ENCODE results near the gene EFNA5.

EFNA5 gene

GRCh38 chr5:107671742-107672210 lies 1.0 kb upstream of the EFNA5 start (continued):
- TF ChIP-seq, protein P1, sequence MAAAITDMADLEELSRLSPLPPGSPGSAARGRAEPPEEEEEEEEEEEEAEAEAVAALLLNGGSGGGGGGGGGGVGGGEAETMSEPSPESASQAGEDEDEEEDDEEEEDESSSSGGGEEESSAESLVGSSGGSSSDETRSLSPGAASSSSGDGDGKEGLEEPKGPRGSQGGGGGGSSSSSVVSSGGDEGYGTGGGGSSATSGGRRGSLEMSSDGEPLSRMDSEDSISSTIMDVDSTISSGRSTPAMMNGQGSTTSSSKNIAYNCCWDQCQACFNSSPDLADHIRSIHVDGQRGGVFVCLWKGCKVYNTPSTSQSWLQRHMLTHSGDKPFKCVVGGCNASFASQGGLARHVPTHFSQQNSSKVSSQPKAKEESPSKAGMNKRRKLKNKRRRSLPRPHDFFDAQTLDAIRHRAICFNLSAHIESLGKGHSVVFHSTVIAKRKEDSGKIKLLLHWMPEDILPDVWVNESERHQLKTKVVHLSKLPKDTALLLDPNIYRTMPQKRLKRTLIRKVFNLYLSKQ (tag by site-specific recombination; IDR thresholded peaks at IDR 0.05; ENCODE audit: borderline replicate concordance) = no peak
- TF ChIP-seq ZFP3 (tag by site-specific recombination; IDR thresholded peaks at IDR 0.05; ENCODE audit: low read depth) = no peak
- TF ChIP-seq SP2 (tag by site-specific recombination; IDR thresholded peaks at IDR 0.05) = no peak; the same call in 1 of the 2 replicates
- TF ChIP-seq ZNF629 (tag by site-specific recombination; IDR thresholded peaks at IDR 0.05) = peak; percentile 71
- TF ChIP-seq ZNF214 (tag by site-specific recombination; IDR thresholded peaks at IDR 0.05; ENCODE audit: borderline replicate concordance) = no peak
- TF ChIP-seq, protein P2, sequence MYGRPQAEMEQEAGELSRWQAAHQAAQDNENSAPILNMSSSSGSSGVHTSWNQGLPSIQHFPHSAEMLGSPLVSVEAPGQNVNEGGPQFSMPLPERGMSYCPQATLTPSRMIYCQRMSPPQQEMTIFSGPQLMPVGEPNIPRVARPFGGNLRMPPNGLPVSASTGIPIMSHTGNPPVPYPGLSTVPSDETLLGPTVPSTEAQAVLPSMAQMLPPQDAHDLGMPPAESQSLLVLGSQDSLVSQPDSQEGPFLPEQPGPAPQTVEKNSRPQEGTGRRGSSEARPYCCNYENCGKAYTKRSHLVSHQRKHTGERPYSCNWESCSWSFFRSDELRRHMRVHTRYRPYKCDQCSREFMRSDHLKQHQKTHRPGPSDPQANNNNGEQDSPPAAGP (tag by site-specific recombination; IDR thresholded peaks at IDR 0.05) = peak; percentile 89; the same call in 1 of the 2 replicates
- no peak for TF ChIP-seq ZBTB10 (tag by site-specific recombination; IDR thresholded peaks at IDR 0.05)
- TF ChIP-seq ZNF239 (tag by site-specific recombination; IDR thresholded peaks at IDR 0.05) = no peak
- TF ChIP-seq ZSCAN18 (tag by site-specific recombination; IDR thresholded peaks at IDR 0.05) = no peak
- TF ChIP-seq ZNF133 (tag by site-specific recombination; IDR thresholded peaks at IDR 0.05) = no peak
- TF ChIP-seq REPIN1 (tag by site-specific recombination; IDR thresholded peaks at IDR 0.05; ENCODE audit: low read depth) = no peak; the same call in 1 of the 2 replicates
- TF ChIP-seq GLI2 (tag by site-specific recombination; IDR thresholded peaks at IDR 0.05; ENCODE audit: borderline replicate concordance, low read depth) = no peak
- no peak for TF ChIP-seq ZNF560 (tag by site-specific recombination; IDR thresholded peaks at IDR 0.05; ENCODE audit: borderline replicate concordance)
- no peak for TF ChIP-seq REST (tag by site-specific recombination; IDR thresholded peaks at IDR 0.05)
- peak; percentile 19; the same call in 1 of the 2 replicates for TF ChIP-seq ZNF324 (tag by site-specific recombination; IDR thresholded peaks at IDR 0.05)
- TF ChIP-seq, protein P3, sequence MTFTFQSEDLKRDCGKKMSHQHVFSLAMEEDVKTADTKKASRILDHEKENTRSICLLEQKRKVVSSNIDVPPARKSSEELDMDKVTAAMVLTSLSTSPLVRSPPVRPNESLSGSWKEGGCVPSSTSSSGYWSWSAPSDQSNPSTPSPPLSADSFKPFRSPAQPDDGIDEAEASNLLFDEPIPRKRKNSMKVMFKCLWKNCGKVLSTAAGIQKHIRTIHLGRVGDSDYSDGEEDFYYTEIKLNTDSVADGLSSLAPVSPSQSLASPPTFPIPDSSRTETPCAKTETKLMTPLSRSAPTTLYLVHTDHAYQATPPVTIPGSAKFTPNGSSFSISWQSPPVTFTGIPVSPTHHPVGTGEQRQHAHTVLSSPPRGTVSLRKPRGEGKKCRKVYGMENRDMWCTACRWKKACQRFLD (tag by site-specific recombination; IDR thresholded peaks at IDR 0.05) = no peak
- TF ChIP-seq, protein P4, sequence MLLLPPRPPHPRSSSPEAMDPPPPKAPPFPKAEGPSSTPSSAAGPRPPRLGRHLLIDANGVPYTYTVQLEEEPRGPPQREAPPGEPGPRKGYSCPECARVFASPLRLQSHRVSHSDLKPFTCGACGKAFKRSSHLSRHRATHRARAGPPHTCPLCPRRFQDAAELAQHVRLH (tag by site-specific recombination; IDR thresholded peaks at IDR 0.05) = peak; percentile 83
- TF ChIP-seq WT1 (tag by site-specific recombination; IDR thresholded peaks at IDR 0.05) = peak; percentile 91
- TF ChIP-seq, protein P5, sequence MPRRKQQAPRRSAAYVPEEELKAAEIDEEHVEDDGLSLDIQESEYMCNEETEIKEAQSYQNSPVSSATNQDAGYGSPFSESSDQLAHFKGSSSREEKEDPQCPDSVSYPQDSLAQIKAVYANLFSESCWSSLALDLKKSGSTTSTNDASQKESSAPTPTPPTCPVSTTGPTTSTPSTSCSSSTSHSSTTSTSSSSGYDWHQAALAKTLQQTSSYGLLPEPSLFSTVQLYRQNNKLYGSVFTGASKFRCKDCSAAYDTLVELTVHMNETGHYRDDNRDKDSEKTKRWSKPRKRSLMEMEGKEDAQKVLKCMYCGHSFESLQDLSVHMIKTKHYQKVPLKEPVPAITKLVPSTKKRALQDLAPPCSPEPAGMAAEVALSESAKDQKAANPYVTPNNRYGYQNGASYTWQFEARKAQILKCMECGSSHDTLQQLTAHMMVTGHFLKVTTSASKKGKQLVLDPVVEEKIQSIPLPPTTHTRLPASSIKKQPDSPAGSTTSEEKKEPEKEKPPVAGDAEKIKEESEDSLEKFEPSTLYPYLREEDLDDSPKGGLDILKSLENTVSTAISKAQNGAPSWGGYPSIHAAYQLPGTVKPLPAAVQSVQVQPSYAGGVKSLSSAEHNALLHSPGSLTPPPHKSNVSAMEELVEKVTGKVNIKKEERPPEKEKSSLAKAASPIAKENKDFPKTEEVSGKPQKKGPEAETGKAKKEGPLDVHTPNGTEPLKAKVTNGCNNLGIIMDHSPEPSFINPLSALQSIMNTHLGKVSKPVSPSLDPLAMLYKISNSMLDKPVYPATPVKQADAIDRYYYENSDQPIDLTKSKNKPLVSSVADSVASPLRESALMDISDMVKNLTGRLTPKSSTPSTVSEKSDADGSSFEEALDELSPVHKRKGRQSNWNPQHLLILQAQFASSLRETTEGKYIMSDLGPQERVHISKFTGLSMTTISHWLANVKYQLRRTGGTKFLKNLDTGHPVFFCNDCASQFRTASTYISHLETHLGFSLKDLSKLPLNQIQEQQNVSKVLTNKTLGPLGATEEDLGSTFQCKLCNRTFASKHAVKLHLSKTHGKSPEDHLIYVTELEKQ (tag by site-specific recombination; IDR thresholded peaks at IDR 0.05; ENCODE audit: borderline replicate concordance) = no peak
- no peak for TF ChIP-seq CTCF (tag by site-specific recombination; IDR thresholded peaks at IDR 0.05)
- no peak for TF ChIP-seq ZNF792 (tag by site-specific recombination; IDR thresholded peaks at IDR 0.05)
- TF ChIP-seq KLF1 (tag by site-specific recombination; IDR thresholded peaks at IDR 0.05) = no peak

Data from HEK293 (cell line).